ENCODE data around the gene LSP1. TPM values are rescaled to one million over a fixed set of nuclear protein-coding genes. Genes with fewer than 3 reads are reported as not detected.

Gene LSP1
- total and polyA plus RNA-seq, 2 of the 4 experiments (the other 2 are of a cell fraction) = not detected

DNA sequence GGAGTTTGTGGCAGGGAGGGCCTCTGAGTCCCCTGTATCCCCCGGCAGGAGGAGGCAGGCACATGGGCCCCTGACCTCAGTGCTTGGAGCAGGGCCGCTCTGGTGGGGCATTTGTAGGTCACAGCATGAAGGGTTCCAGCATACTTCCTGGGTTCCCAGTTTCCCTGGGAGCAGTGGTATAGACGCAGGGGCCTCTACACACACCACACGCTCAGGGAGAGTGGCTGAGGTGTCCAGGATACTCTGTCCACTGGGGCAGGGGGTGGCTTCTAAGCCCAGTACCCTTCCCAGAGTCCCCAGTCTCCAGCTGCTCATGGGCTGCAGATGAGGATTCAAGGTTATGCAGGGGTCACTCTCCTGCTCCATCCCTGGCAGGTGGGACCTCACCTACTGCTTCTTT is 6.1 kb downstream of the LSP1 start:
- Histone ChIP-seq H3K4me1 (ENCODE audit: control insufficient read depth, insufficient read depth, low read length) (peaks cover 6% of the 10 kb centered on the region), H3K56ac (ENCODE audit: extremely low read depth, insufficient read depth, low read length) (no peak overlapping the region), H2AK5ac (ENCODE audit: low read depth, low read length) (no peak overlapping the region), H4K91ac (ENCODE audit: insufficient read depth, low read depth, low read length) (no peak overlapping the region), H2AFZ (replicated peaks; ENCODE audit: low read length, poor library complexity) (no peak overlapping the region), H4K20me1 (ENCODE audit: insufficient read depth, low read length) (no peaks in the 10 kb centered on the region), H4K8ac (ENCODE audit: low read depth in 2 of 2, low read length in 2 of 2) (no peak overlapping the region), H2BK15ac (ENCODE audit: low read depth, low read length) (no peak overlapping the region), H2BK5ac (ENCODE audit: low read depth, low read length, poor library complexity, severe bottlenecking) (no peak overlapping the region), H2BK20ac (ENCODE audit: low read depth, low read length) (no peak overlapping the region), H3K9me1 (ENCODE audit: insufficient read depth, low read length) (peaks cover 4% of the 10 kb centered on the region), H2BK120ac (ENCODE audit: low read depth, low read length) (no peak overlapping the region), H3K4me3 (ENCODE audit: insufficient read depth, low read depth, low read length) (no peak overlapping the region), H3K23ac (ENCODE audit: low read depth, low read length) (no peak overlapping the region), H3K27me3 (ENCODE audit: control insufficient read depth, insufficient read depth, low read length) (peaks cover 29% of the 10 kb centered on the region), H3K36me3 (ENCODE audit: control insufficient read depth, insufficient read depth, low read length) (no peaks in the 10 kb centered on the region), H3K4ac (ENCODE audit: low read depth, low read length) (no peak overlapping the region), H4K5ac (ENCODE audit: low read depth, low read length) (no peak overlapping the region), H2AK9ac (replicated peaks; ENCODE audit: low read depth, low read length, poor library complexity) (no peak overlapping the region), H3K4me2 (ENCODE audit: low read depth, low read length) (no peak overlapping the region), H3K9me3 (ENCODE audit: control insufficient read depth, insufficient read depth, low read length) (no peaks in the 10 kb centered on the region), H3K18ac (ENCODE audit: low read depth, low read length) (no peak overlapping the region), H3K14ac (replicated peaks; ENCODE audit: low read depth, low read length) (no peak overlapping the region), H3K27ac (ENCODE audit: insufficient read depth, low read length) (no peak overlapping the region), H3K9ac (ENCODE audit: low read depth, low read length) (no peak overlapping the region), H3K79me1 (ENCODE audit: low read depth in 1 of 2, low read length in 2 of 2) (no peaks in the 10 kb centered on the region)
- intact Hi-C loops (cut with micrococcal nuclease) (no loop called here), in situ Hi-C loops (cut with MboI; ENCODE audit: low sequenced_read_pairs) (no loop called here), dilution Hi-C loops (cut with HindIII; ENCODE audit: low sequenced_read_pairs, unreplicated experiment) (no loop called here)
- CTCF ChIA-PET = no interaction called here
- POLR2A ChIA-PET (ENCODE audit: unreplicated experiment) = no interaction called here
- DNase-seq = no peak
- BruUV-seq (replicated peaks) = no TSS peak
- no peak for TF ChIP-seq RFX5 (IDR thresholded peaks at IDR 0.05; ENCODE audit: low read depth, low read length)
- TF ChIP-seq CHD1 (IDR thresholded peaks at IDR 0.05; ENCODE audit: low read depth, low read length) = no peak
- ATAC-seq (ENCODE audit: low read depth) = no peak
- WGBS, 2 experiments (ENCODE audit: extremely low coverage in 2 of 2, insufficient read length in 1 of 2) = 29% methylated on average over 2 of the region's 4 CpGs; no CpG with 5 or more reads in 1 of the 2 experiments
